ENCODE measurements around the gene YIF1B.

GRCh38 chr19:38326591-38326990, 10.8 kb upstream of the YIF1B start:
- TF ChIP-seq POLR2A (IDR thresholded peaks at IDR 0.05) (no peak), POLR2AphosphoS5 (IDR thresholded peaks at IDR 0.05) (no peak)
- TF ChIP-seq, protein P1, sequence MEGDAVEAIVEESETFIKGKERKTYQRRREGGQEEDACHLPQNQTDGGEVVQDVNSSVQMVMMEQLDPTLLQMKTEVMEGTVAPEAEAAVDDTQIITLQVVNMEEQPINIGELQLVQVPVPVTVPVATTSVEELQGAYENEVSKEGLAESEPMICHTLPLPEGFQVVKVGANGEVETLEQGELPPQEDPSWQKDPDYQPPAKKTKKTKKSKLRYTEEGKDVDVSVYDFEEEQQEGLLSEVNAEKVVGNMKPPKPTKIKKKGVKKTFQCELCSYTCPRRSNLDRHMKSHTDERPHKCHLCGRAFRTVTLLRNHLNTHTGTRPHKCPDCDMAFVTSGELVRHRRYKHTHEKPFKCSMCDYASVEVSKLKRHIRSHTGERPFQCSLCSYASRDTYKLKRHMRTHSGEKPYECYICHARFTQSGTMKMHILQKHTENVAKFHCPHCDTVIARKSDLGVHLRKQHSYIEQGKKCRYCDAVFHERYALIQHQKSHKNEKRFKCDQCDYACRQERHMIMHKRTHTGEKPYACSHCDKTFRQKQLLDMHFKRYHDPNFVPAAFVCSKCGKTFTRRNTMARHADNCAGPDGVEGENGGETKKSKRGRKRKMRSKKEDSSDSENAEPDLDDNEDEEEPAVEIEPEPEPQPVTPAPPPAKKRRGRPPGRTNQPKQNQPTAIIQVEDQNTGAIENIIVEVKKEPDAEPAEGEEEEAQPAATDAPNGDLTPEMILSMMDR (IDR thresholded peaks at IDR 0.05): no peak
